GM19238 (cell line): ENCODE data around the gene XRCC3.
"Not testable (repeated sequence)": the region's sequence is repeated elsewhere in the genome, so short reads cannot be mapped to it uniquely, and the experiment has no call there.

Source experiments
- DNase-seq: peaks from one replicate; pipeline ENCODE4 v3.0.0; 2011; ENCODE audit warnings: low spot score; ENCODE audit not compliant: insufficient read length

Gene XRCC3

GRCh38 chr14:103671911-103672310 lies 43.3 kb downstream of the XRCC3 start:
- no peak for DNase-seq

GRCh38 chr14:103669370-103669769 lies 45.9 kb downstream of the XRCC3 start:
- no peak for DNase-seq

GRCh38 chr14:103668117-103668516 lies 47.1 kb downstream of the XRCC3 start:
- DNase-seq: no peak

GRCh38 chr14:103667671-103668070 lies 47.6 kb downstream of the XRCC3 start:
- no peak for DNase-seq

GRCh38 chr14:103663506-103663905 lies 51.7 kb downstream of the XRCC3 start:
- DNase-seq: no peak

GRCh38 chr14:103662591-103662990 lies 52.7 kb downstream of the XRCC3 start:
- no peak for DNase-seq

- no peak for DNase-seq
Measured at GRCh38 chr14:103662029-103662428, 53.2 kb downstream of the XRCC3 start.

- no peak for DNase-seq
Measured at GRCh38 chr14:103659631-103660030, 55.6 kb downstream of the XRCC3 start.

- DNase-seq: no peak
Measured at GRCh38 chr14:103657471-103657870, 57.8 kb downstream of the XRCC3 start.

- DNase-seq: no peak
Measured at GRCh38 chr14:103656756-103657133, 58.5 kb downstream of the XRCC3 start.

- DNase-seq: no peak
Measured at GRCh38 chr14:103656031-103656755, 59.1 kb downstream of the XRCC3 start.

- no peak for DNase-seq
Measured at GRCh38 chr14:103654619-103655018, 60.6 kb downstream of the XRCC3 start.

- DNase-seq: no peak
Measured at GRCh38 chr14:103653805-103654204, 61.4 kb downstream of the XRCC3 start.

- not testable (repeated sequence) for DNase-seq
Measured at GRCh38 chr14:103653336-103653735, 61.9 kb downstream of the XRCC3 start.

GRCh38 chr14:103652806-103653205 lies 62.4 kb downstream of the XRCC3 start:
- no peak for DNase-seq

- DNase-seq: no peak
Measured at GRCh38 chr14:103651585-103651984, 63.7 kb downstream of the XRCC3 start.

- no peak for DNase-seq
Measured at GRCh38 chr14:103650213-103650612, 65.0 kb downstream of the XRCC3 start.

- DNase-seq: no peak
Measured at GRCh38 chr14:103649001-103649400, 66.2 kb downstream of the XRCC3 start.
